ENCODE measurements around the gene ANKRD28. TPM values are rescaled to one million over a fixed set of nuclear protein-coding genes. Genes with fewer than 3 reads are reported as not detected.

ANKRD28 gene
- total and polyA plus RNA-seq, 9 of the 15 experiments (the other 6 are each of a cell fraction or from before 2014, with no cell fraction given) = 11.7 to 66.0 (median 36.7) TPM

DNA sequence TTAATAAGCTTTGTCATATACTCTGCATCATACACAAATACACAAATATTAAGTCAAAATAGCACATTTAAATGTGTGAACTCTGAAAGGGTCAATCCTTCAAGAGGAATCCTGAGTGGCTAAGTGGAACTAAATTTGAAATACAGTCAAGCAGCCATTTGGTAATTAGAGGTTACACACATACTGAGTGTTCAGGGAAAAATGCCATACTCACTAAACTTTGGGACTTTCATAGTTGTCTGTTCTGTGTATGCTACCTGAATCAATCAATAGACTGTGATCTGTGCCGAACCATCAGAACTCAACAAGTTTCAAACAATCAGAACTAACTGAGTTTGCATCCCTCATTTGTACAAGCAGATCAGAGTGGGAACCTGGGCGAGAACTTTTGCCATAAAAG lies 15.3 kb downstream of the ANKRD28 start:
- Histone ChIP-seq H2AFZ (ENCODE audit: low read depth, low read length) (no peak overlapping the region), H3K79me2 (ENCODE audit: control insufficient read depth, insufficient read depth, low read length) (peaks cover 78% of the 10 kb centered on the region), H3K9me1 (ENCODE audit: control insufficient read depth, insufficient read depth, low read length) (no peaks in the 10 kb centered on the region), H4K20me1 (replicated peaks; ENCODE audit: control insufficient read depth, insufficient read depth, low read length) (peaks cover 8% of the 10 kb centered on the region; the same call in 1 of the 2 replicates), H3K27me3 (ENCODE audit: control insufficient read depth in 2 of 2, insufficient read depth in 2 of 2, low read length in 2 of 2) (no peaks in the 10 kb centered on the region), H3K9ac (ENCODE audit: insufficient read depth in 1 of 2, low read depth in 2 of 2, low read length in 2 of 2) (no peak overlapping the region), H3K27ac (ENCODE audit: extremely low read depth, low read depth, low read length) (no peak overlapping the region), H3K36me3 (ENCODE audit: control insufficient read depth, insufficient read depth, low read length) (peaks cover 6% of the 10 kb centered on the region; the same call in 1 of the 3 replicates), H3K4me1 (replicated peaks in 1 of 2; ENCODE audit: control insufficient read depth in 2 of 2, insufficient read depth in 2 of 2, low read length in 2 of 2) (peaks cover 0 to 10% of the 10 kb centered on the region in 2 experiments; a peak in 3 of 5 replicates), H3K4me2 (ENCODE audit: insufficient read depth, low read length) (no peak overlapping the region), H3K4me3 (no peak overlapping the region), H3K9me3 (replicated peaks; ENCODE audit: control insufficient read depth, insufficient read depth, low read depth, low read length) (no peaks in the 10 kb centered on the region)
- in situ Hi-C loops (cut with MboI) (no loop called here), intact Hi-C loops (cut with micrococcal nuclease) (no loop called here)
- BruUV-seq (replicated peaks) = no TSS peak
- CTCF ChIA-PET (ENCODE audit: low intra/inter-chr PET ratio) = no interaction called here
- POLR2A ChIA-PET = interaction anchor here (2.6 kb wide), 1 partner anchor 15 kb away, joined by 8 read pairs; the partner anchor contains the start of gene ANKRD28
- WGBS (ENCODE audit: insufficient coverage, low coverage, missing lambda C conversion rate) = 82% methylated on average over 2 of the region's 2 CpGs
- no peak for DNase-seq (ENCODE audit: extremely low read depth in 1 of 4, low spot score in 3 of 4)
- no peak; the same call in 2 of the 3 replicates for ATAC-seq
- FAIRE-seq = no peak
- TF ChIP-seq CXXC5 (CRISPR knock-in tag; IDR thresholded peaks at IDR 0.05) (no peak), U2AF2 (optimal IDR thresholded peaks at IDR 0.05; ENCODE audit: low read depth, low read length) (no peak), ZNF324 (CRISPR knock-in tag; IDR thresholded peaks at IDR 0.05) (no peak), TCF3 (CRISPR knock-in tag; IDR thresholded peaks at IDR 0.05) (no peak), ZFPM2 (CRISPR knock-in tag; IDR thresholded peaks at IDR 0.05) (no peak), HNRNPK (IDR thresholded peaks at IDR 0.05; ENCODE audit: low read depth, low read length, poor library complexity, severe bottlenecking) (no peak), ZNF3 (CRISPR knock-in tag; IDR thresholded peaks at IDR 0.05) (no peak), ZNF785 (CRISPR knock-in tag; IDR thresholded peaks at IDR 0.05) (no peak), KLF6 (CRISPR knock-in tag; IDR thresholded peaks at IDR 0.05; ENCODE audit: borderline replicate concordance) (no peak), ZBTB1 (CRISPR knock-in tag; IDR thresholded peaks at IDR 0.05; ENCODE audit: borderline replicate concordance, low read depth) (no peak), ZNF445 (CRISPR knock-in tag; IDR thresholded peaks at IDR 0.05; ENCODE audit: low read depth) (no peak)
- TF ChIP-seq, protein P1, sequence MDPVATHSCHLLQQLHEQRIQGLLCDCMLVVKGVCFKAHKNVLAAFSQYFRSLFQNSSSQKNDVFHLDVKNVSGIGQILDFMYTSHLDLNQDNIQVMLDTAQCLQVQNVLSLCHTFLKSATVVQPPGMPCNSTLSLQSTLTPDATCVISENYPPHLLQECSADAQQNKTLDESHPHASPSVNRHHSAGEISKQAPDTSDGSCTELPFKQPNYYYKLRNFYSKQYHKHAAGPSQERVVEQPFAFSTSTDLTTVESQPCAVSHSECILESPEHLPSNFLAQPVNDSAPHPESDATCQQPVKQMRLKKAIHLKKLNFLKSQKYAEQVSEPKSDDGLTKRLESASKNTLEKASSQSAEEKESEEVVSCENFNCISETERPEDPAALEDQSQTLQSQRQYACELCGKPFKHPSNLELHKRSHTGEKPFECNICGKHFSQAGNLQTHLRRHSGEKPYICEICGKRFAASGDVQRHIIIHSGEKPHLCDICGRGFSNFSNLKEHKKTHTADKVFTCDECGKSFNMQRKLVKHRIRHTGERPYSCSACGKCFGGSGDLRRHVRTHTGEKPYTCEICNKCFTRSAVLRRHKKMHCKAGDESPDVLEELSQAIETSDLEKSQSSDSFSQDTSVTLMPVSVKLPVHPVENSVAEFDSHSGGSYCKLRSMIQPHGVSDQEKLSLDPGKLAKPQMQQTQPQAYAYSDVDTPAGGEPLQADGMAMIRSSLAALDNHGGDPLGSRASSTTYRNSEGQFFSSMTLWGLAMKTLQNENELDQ (CRISPR knock-in tag; IDR thresholded peaks at IDR 0.05; ENCODE audit: borderline replicate concordance) = no peak
- TF ChIP-seq, protein P2, sequence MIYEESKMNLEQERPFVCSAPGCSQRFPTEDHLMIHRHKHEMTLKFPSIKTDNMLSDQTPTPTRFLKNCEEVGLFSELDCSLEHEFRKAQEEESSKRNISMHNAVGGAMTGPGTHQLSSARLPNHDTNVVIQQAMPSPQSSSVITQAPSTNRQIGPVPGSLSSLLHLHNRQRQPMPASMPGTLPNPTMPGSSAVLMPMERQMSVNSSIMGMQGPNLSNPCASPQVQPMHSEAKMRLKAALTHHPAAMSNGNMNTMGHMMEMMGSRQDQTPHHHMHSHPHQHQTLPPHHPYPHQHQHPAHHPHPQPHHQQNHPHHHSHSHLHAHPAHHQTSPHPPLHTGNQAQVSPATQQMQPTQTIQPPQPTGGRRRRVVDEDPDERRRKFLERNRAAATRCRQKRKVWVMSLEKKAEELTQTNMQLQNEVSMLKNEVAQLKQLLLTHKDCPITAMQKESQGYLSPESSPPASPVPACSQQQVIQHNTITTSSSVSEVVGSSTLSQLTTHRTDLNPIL (CRISPR knock-in tag; IDR thresholded peaks at IDR 0.05) = no peak
- TF ChIP-seq, protein P3, sequence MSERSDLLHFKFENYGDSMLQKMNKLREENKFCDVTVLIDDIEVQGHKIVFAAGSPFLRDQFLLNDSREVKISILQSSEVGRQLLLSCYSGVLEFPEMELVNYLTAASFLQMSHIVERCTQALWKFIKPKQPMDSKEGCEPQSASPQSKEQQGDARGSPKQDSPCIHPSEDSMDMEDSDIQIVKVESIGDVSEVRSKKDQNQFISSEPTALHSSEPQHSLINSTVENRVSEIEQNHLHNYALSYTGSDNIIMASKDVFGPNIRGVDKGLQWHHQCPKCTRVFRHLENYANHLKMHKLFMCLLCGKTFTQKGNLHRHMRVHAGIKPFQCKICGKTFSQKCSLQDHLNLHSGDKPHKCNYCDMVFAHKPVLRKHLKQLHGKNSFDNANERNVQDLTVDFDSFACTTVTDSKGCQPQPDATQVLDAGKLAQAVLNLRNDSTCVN (CRISPR knock-in tag; IDR thresholded peaks at IDR 0.05) = no peak

Data from K562 (cell line).